H9 (cell line): ENCODE measurements around the gene ACAD9. TPM values are rescaled to one million over a fixed set of nuclear protein-coding genes. Genes with fewer than 3 reads are reported as not detected.

ENCODE experiments used
- DNase-seq: peaks from one replicate; pipeline ENCODE4 v3.0.0-alpha.2; 2017
- H2AFZ ChIP-seq: one replicate; pipeline ENCODE4 v1.6.1; 2013; ENCODE audit warnings: mild to moderate bottlenecking, low read length, control low read depth, moderate library complexity
- H2AK5ac ChIP-seq: 2 replicates; pipeline ENCODE4 v1.6.1; 2013; ENCODE audit warnings: low read length, control low read depth, mixed read lengths; ENCODE audit not compliant: insufficient read length
- H2BK120ac ChIP-seq: one replicate; pipeline ENCODE4 v1.6.1; 2013; ENCODE audit warnings: low read depth, mild to moderate bottlenecking, low read length, control low read depth, inconsistent platforms; ENCODE audit not compliant: poor library complexity, severe bottlenecking
- H2BK12ac ChIP-seq: 2 replicates; pipeline ENCODE4 v1.6.1; 2013; ENCODE audit warnings: low read length, control low read depth, mixed read lengths, low read depth; ENCODE audit not compliant: insufficient read length
- H2BK15ac ChIP-seq: 2 replicates; pipeline ENCODE4 v1.6.1; 2013; ENCODE audit warnings: low read depth, low read length, control low read depth
- H2BK20ac ChIP-seq: one replicate; pipeline ENCODE4 v1.6.1; 2013; ENCODE audit warnings: low read depth, mild to moderate bottlenecking, low read length, control low read depth, inconsistent platforms; ENCODE audit not compliant: poor library complexity, severe bottlenecking
- H2BK5ac ChIP-seq: 2 replicates; pipeline ENCODE4 v1.6.1; 2013; ENCODE audit warnings: low read length, control low read depth, mixed read lengths; ENCODE audit not compliant: insufficient read length
- H3K14ac ChIP-seq: 2 replicates; pipeline ENCODE4 v1.6.1; 2013; ENCODE audit warnings: low read length, control low read depth; ENCODE audit not compliant: insufficient read depth
- H3K18ac ChIP-seq: 2 replicates; pipeline ENCODE4 v1.6.1; 2013; ENCODE audit warnings: low read depth, mild to moderate bottlenecking, mixed read lengths, low read length, control low read depth; ENCODE audit not compliant: insufficient read length
- H3K23ac ChIP-seq: 2 replicates; pipeline ENCODE4 v1.6.1; 2013; ENCODE audit warnings: low read length, control low read depth, mixed read lengths, low read depth; ENCODE audit not compliant: insufficient read length
- H3K23me2 ChIP-seq: 2 replicates; pipeline ENCODE4 v1.6.1; 2013; ENCODE audit warnings: low read depth, mild to moderate bottlenecking, mixed read lengths, low read length, control low read depth; ENCODE audit not compliant: insufficient read length, poor library complexity, severe bottlenecking
- H3K27ac ChIP-seq: 2 replicates; pipeline ENCODE4 v1.5.1; 2013; ENCODE audit warnings: low read length, control low read depth, mixed read lengths, low read depth; ENCODE audit not compliant: insufficient read length
- H3K27me3 ChIP-seq: 2 replicates; pipeline ENCODE4 v1.6.1; 2013; ENCODE audit warnings: low read length, control low read depth, inconsistent platforms; ENCODE audit not compliant: insufficient read depth
- H3K4ac ChIP-seq: 2 replicates; pipeline ENCODE4 v1.6.1; 2013; ENCODE audit warnings: low read depth, mild to moderate bottlenecking, control low read depth, inconsistent platforms, low read length, moderate library complexity
- H3K4me1 ChIP-seq: 2 replicates; pipeline ENCODE4 v1.6.1; 2013; ENCODE audit warnings: low read length, control low read depth, inconsistent platforms; ENCODE audit not compliant: insufficient read depth
- H3K4me2 ChIP-seq: 2 replicates; pipeline ENCODE4 v1.6.1; 2013; ENCODE audit warnings: low read length, control low read depth, mixed read lengths; ENCODE audit not compliant: insufficient read length, insufficient read depth
- H3K56ac ChIP-seq: 2 replicates; pipeline ENCODE4 v1.6.1; 2013; ENCODE audit warnings: low read depth, mild to moderate bottlenecking, mixed read lengths, low read length, control low read depth; ENCODE audit not compliant: insufficient read length
- H3K79me1 ChIP-seq: 2 replicates; pipeline ENCODE4 v1.6.1; 2013; ENCODE audit warnings: low read depth, mild to moderate bottlenecking, moderate library complexity, low read length, control low read depth, inconsistent platforms; ENCODE audit not compliant: insufficient read depth, poor library complexity, severe bottlenecking
- H3K79me2 ChIP-seq: 2 replicates; pipeline ENCODE4 v1.6.1; 2013; ENCODE audit warnings: low read length, control low read depth, inconsistent platforms; ENCODE audit not compliant: insufficient read depth
- H3K9ac ChIP-seq: 2 replicates; pipeline ENCODE4 v1.6.1; 2013; ENCODE audit warnings: low read length, control low read depth, mixed read lengths; ENCODE audit not compliant: insufficient read length; ENCODE audit errors: extremely low read depth
- H3K9me3 ChIP-seq: one replicate; pipeline ENCODE4 v1.6.1; 2013; ENCODE audit warnings: low read depth, low read length, inconsistent platforms; ENCODE audit not compliant: control insufficient read depth
- H3T11ph ChIP-seq: one replicate; pipeline ENCODE4 v1.6.1; 2013; ENCODE audit warnings: mild to moderate bottlenecking, low read length, control low read depth, inconsistent platforms
- H4K20me1 ChIP-seq: one replicate; pipeline ENCODE4 v1.6.1; 2013; ENCODE audit not compliant: control insufficient read depth, insufficient read length, insufficient read depth
- H4K5ac ChIP-seq: 2 replicates; pipeline ENCODE4 v1.6.1; 2013; ENCODE audit warnings: low read depth, mild to moderate bottlenecking, mixed read lengths, low read length, control low read depth; ENCODE audit not compliant: insufficient read length
- H4K8ac ChIP-seq: replicated peaks from 2 replicates; pipeline ENCODE4 v1.6.1; 2013; ENCODE audit warnings: low read length, control low read depth, mixed read lengths, low read depth; ENCODE audit not compliant: insufficient read length
- H4K91ac ChIP-seq: 2 replicates; pipeline ENCODE4 v1.6.1; 2013; ENCODE audit warnings: low read depth, mild to moderate bottlenecking, moderate library complexity, mixed read lengths, low read length, control low read depth; ENCODE audit not compliant: insufficient read length
- H3K27ac Mint-ChIP-seq, 3 experiments: 2 replicates in 2 of 3; 3 replicates in 1 of 3; pipeline ENCODE4 v1.8.0; 2020 to 2021; ENCODE audit warnings: mixed read lengths in 3 of 3, mild to moderate bottlenecking in 1 of 3, moderate library complexity in 1 of 3
- H3K27me3 Mint-ChIP-seq: 2 replicates; pipeline ENCODE4 v1.8.0; 2021; ENCODE audit warnings: low read depth, mild to moderate bottlenecking, moderate library complexity, mixed read lengths
- H3K36me3 Mint-ChIP-seq, 3 experiments: 2 replicates in 2 of 3; 3 replicates in 1 of 3; pipeline ENCODE4 v1.8.0; 2020 to 2021; ENCODE audit warnings: low read depth in 3 of 3, mixed read lengths in 3 of 3; ENCODE audit not compliant: insufficient read depth in 1 of 3
- H3K4me1 Mint-ChIP-seq, 2 experiments: 2 replicates each; pipeline ENCODE4 v1.8.0; 2020; ENCODE audit warnings: mixed read lengths in 2 of 2
- H3K4me3 Mint-ChIP-seq, 2 experiments: 2 replicates in 1 of 2; 3 replicates in 1 of 2; pipeline ENCODE4 v1.8.0; 2020 to 2021; ENCODE audit warnings: mild to moderate bottlenecking in 2 of 2, mixed read lengths in 2 of 2, moderate library complexity in 1 of 2
- H3K9me3 Mint-ChIP-seq, 2 experiments: 2 replicates in 1 of 2; 3 replicates in 1 of 2; pipeline ENCODE4 v1.8.0; 2020; ENCODE audit warnings: mild to moderate bottlenecking in 2 of 2, mixed read lengths in 2 of 2, moderate library complexity in 1 of 2
- CTCF ChIP-seq: fragments of 200-600 bp; sonication (generic); conservative IDR thresholded peaks from 3 replicates; pipeline ENCODE4 v1.8.0; 2021; ENCODE audit warnings: antibody characterized with exemption, mild to moderate bottlenecking
- WGBS: extraction: QIAGEN DNeasy Blood & Tissue Kit; methylation state at CpG from one replicate; pipeline ENCODE4 v1.1.7; 2013; ENCODE audit warnings: missing lambda C conversion rate, low lambda C conversion rate, mixed read lengths; ENCODE audit not compliant: insufficient read length; ENCODE audit errors: extremely low coverage; 5-methylcytosine and 5-hydroxymethylcytosine counted together
- total RNA-seq: library from RNA; stranded (reverse); gene quantifications from 2 replicates; pipeline ENCODE4 v1.2.1, GENCODE V29; 2021

The ACAD9 gene
- total RNA-seq, 1 experiment from 2014 or later: 43.1 TPM

GRCh38 chr3:128847666-128848370, 31.6 kb upstream of the ACAD9 start:
- Histone ChIP-seq H2BK5ac (no peak overlapping the region), H3K27me3 (no peaks in the 10 kb centered on the region), H3K9me3 (no peaks in the 10 kb centered on the region), H3K23me2 (peaks cover 6% of the 10 kb centered on the region), H3K79me2 (no peaks in the 10 kb centered on the region), H3T11ph (no peak overlapping the region), H4K5ac (no peak overlapping the region), H2BK120ac (no peak overlapping the region), H3K4me2 (no peak overlapping the region), H2AFZ (no peak overlapping the region), H4K20me1 (no peaks in the 10 kb centered on the region), H2AK5ac (no peak overlapping the region), H4K8ac (no peak overlapping the region), H3K9ac (no peak overlapping the region), H2BK12ac (no peak overlapping the region), H3K79me1 (no peaks in the 10 kb centered on the region), H3K18ac (no peak overlapping the region), H3K4ac (no peak overlapping the region), H3K27ac (no peak overlapping the region), H3K56ac (no peak overlapping the region), H2BK15ac (no peak overlapping the region), H2BK20ac (no peak overlapping the region), H3K23ac (no peak overlapping the region), H3K14ac (no peak overlapping the region), H3K4me1 (no peaks in the 10 kb centered on the region), H4K91ac (no peak overlapping the region)
- Mint-ChIP-seq H3K9me3 (peaks cover 0 to 6% of the 10 kb centered on the region in 2 experiments; a peak in 2 of 5 replicates), H3K36me3 (no peaks in the 10 kb centered on the region; a peak in 1 of 7 replicates), H3K27me3 (no peaks in the 10 kb centered on the region), H3K27ac (no peak overlapping the region), H3K4me3 (no peak overlapping the region), H3K4me1 (peaks cover 22 to 24% of the 10 kb centered on the region in 2 experiments)
- DNase-seq: no peak
- WGBS: no CpG with 5 or more reads among the region's 15 CpGs
- no peak for TF ChIP-seq CTCF
